Activated naive CD4-positive, alpha-beta T cell treated with anti-CD3 and anti-CD28 coated beads, Interleukin-2, amount 50 U/mL, for 16 hours (primary cell): ENCODE data around the gene ATP6AP2.
"Not testable (repeated sequence)": the region's sequence is repeated elsewhere in the genome, so short reads cannot be mapped to it uniquely, and the experiment has no call there.

Experiments used
- DNase-seq: peaks from one replicate; pipeline ENCODE4 v3.0.0-alpha.2; 2020

The ATP6AP2 gene

GRCh38 chrX:40580537-40581335, at the start of gene ATP6AP2:
TSS of gene ATP6AP2 (plus strand) at chrX:40580970. CDS start at chrX:40581066, 96 bp downstream.
- DNase-seq, result peak; percentile 87

- no peak for DNase-seq
Measured at GRCh38 chrX:40531056-40531826, 49.5 kb upstream of the ATP6AP2 start.

GRCh38 chrX:40537310-40537709, 43.5 kb upstream of the ATP6AP2 start:
- no peak for DNase-seq

- DNase-seq, result no peak
Measured at GRCh38 chrX:40538406-40538805, 42.4 kb upstream of the ATP6AP2 start.

- DNase-seq, result peak; percentile 56
Measured at GRCh38 chrX:40539214-40540142, 41.3 kb upstream of the ATP6AP2 start.

- DNase-seq, result no peak
Measured at GRCh38 chrX:40542208-40542607, 38.6 kb upstream of the ATP6AP2 start.

- DNase-seq, result no peak
Measured at GRCh38 chrX:40542972-40543371, 37.8 kb upstream of the ATP6AP2 start.

- no peak for DNase-seq
Measured at GRCh38 chrX:40543661-40544328, 37.0 kb upstream of the ATP6AP2 start.

- DNase-seq, result no peak
Measured at GRCh38 chrX:40544343-40545266, 36.2 kb upstream of the ATP6AP2 start.

GRCh38 chrX:40546870-40547269, 33.9 kb upstream of the ATP6AP2 start:
- no peak for DNase-seq

- no peak for DNase-seq
Measured at GRCh38 chrX:40550066-40550465, 30.7 kb upstream of the ATP6AP2 start.

- no peak for DNase-seq
Measured at GRCh38 chrX:40552768-40553167, 28.0 kb upstream of the ATP6AP2 start.

- DNase-seq, result no peak
Measured at GRCh38 chrX:40558590-40558989, 22.2 kb upstream of the ATP6AP2 start.

GRCh38 chrX:40563784-40564183, 17.0 kb upstream of the ATP6AP2 start:
- no peak for DNase-seq

GRCh38 chrX:40564447-40564846, 16.3 kb upstream of the ATP6AP2 start:
- DNase-seq, result no peak

- peak; percentile 12 for DNase-seq
Measured at GRCh38 chrX:40570346-40571093, 10.2 kb upstream of the ATP6AP2 start.

- DNase-seq, result peak; percentile 39
Measured at GRCh38 chrX:40571164-40571563, 9.6 kb upstream of the ATP6AP2 start.

- DNase-seq, result no peak
Measured at GRCh38 chrX:40571600-40571999, 9.2 kb upstream of the ATP6AP2 start.

GRCh38 chrX:40573763-40574162, 7.0 kb upstream of the ATP6AP2 start:
- DNase-seq, result peak; percentile 16

GRCh38 chrX:40575411-40575810, 5.4 kb upstream of the ATP6AP2 start:
- DNase-seq, result not testable (repeated sequence)

GRCh38 chrX:40576291-40576690, 4.5 kb upstream of the ATP6AP2 start:
- DNase-seq, result no peak
